NCI-H2171 (cell line): ENCODE measurements around the gene CCDC92.

Source experiments
- DNase-seq: peaks from one replicate; lab custom pipeline; 2025; lab: John Stamatoyannopoulos, UW

Gene CCDC92

DNA sequence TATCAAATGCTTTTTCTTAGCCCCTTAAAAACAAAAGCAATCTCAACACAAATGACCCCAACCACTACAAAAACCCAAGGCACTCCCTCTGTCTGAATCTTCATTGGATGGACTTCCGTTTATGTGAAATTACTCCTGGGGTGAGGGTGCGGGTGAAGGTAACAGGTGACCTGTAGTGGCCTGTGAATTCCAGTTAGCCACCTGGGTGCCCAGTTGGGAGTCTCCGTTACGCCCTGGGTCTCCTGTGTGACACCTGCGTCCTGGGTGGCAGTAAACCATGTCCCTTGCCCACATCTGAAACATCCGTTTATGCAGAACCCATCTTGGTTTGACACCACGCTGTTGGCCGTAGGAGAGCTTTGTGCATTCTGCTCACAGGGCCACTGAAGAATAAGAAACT lies 62.6 kb downstream of the CCDC92 start:
- DNase-seq = no peak

DNA sequence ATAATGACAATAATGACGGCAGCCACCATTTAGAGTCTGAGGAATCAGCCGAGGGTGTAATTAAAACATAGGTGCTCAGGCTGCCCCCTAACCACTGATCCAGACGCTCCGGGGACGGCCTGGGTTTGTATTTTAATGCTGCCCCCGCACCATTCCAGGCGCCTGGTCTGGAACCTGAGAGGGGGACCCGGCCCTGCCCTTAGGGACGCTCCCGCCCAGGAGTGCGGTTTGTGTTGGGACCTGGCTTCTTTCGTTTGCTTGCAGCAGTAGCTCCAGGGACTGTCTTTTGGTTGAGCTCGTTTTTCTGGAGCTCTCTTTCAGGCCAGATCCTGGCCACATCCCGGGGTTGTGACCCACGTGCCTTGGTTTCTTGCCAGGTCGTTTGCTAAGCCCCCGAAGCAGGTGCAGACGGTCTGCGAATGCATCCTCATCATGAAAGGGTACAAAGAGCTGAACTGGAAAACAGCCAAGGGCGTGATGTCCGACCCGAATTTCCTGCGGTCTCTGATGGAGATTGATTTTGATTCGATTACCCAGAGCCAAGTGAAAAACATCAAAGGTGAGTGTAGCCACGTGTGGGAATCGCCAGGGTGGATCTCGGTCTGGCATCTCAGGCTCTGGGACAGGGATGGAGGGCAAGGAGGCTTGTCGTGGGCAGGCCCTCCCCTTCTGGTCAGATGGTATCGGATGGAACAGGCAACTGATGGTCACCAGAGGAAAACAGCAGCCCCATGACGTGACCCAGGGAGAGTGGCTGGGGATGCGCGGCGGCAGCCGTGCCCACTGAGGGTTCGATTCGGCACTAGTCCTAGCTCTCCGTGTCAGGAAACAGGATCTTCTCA lies 63.5 kb downstream of the CCDC92 start:
- no peak for DNase-seq

DNA sequence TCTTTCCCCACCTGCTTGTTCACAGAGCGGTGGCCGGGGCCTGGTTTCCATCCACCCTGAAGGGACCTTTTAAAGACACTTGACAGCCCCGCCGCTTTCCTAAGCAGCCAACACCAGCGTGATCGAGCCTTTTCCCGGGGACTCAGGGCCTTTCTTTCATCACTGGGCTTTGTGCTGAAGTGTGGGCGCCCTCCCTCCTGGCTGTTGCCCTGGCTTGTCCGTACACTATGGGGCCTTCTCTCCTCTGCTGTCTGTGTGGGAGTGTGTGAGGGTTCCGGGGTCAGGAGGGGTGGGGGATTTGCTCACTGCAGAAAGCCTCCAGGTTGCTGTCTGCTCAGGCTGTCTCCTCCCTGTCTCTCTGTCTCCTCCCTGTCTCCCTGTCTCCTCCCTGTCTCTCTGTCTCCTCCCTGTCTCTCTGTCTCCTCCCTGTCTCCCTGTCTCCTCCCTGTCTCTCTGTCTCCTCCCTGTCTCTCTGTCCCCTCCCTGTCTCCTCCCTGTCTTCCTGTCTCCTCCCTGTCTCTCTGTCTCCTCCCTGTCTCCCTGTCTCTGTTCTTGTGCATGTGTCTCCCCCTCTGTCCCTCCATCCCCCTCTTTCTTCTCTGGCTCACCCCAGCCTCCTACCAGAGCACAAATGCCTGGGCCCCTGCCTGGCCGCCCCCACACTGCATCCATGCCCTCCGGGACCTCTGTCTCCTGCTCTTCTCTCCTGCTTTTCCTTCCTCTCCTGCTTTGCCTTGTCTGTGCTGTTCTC lies 64.7 kb downstream of the CCDC92 start:
- DNase-seq = no peak

DNA sequence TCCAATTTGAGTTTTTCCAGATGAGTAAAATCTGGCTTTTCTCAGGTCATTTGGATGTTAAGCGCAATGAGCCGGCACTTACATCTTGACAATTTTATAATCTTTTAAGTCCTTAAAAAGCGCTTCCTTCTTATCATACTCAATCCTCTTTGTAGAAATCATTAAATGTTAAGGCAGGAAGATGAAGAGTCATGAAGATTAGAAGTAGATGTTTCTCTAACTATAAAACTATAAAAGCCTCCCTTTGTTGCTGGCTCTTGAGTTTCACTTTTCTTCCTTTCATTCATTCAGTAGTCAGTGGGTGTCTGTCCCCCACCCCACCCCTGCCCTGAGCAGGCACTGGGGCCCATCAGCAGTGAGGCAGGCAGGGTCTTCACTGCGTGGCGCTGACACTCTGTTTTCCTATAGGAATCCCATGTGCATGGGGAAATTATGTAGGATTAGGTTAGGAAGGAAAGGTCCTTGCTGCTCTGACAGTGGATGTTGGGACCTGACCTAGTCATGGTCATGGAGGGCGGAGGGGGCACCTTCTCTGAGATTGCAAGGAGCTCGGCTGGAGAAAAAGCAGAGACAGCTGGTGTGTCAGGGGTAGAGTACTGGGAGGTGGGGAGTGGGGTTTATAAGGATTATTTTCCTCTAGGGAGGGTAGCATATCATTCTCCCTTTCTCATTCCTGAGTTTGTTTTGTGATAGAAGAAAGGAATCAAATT lies 65.8 kb downstream of the CCDC92 start:
- no peak for DNase-seq

DNA sequence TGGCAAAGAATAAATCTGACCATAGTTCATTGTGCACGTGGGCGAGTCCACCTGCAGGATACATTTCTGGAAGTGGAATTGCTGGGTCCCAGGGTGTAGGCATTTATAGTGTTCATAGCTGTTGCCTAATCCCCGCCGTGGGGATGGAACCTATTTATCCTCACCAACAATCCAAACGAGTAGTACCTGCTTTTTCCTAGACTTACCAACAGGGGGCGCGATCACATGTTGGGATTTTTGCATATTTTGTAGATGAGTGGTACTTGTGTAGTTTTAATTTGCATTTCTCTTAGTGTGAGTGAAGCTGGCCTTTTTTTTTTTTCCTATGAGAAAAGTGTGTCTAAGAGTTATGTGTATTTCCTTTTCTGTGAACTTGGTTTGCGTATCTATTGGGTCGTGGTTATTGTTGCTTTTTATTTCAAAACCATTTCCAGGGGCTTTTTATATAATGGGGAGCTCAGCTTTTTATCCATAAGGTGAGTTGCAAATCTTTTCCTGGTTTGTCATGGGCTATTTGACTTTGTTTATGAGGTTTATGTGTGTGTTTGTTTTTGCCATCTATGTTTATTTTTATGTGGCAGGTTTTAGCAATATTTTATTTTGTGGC lies 67.2 kb downstream of the CCDC92 start:
- no peak for DNase-seq

DNA sequence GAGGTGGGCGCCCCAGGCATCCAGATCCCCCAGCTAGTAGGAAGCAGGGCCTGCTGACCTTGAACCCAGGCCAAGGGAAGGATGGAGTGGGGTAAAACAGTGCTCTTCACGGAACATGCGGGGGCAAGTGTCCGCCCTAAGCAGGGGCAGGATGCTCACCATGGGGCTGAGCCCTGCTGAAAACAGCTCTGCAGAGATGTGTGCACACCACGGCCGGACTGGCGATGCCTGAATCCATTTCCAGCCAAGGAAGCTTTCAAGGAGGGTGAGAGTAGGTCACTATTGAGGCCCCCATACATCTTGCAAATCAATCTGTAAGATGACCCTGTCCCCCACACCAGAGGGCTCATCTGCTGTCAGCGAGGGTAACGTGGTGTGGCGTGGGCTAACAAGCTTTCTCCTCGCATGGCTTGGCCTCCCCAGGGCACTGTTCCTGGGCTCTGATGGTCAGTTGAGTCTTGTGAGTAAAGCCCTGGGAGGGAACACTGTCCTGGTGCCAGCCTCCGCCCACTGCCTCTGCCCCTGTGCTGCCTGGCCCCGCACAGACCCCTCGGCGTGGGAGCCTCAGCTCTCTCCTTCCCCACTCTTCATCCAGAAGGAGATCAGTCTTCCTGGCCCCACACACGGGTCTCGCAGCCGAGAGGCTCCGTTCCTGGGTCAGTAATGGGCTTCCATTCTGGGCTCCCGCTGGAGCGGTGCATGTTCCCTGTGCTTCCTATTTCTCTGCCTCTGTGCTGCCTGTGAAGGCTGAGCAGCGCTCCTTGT lies 69.1 kb downstream of the CCDC92 start:
- no peak for DNase-seq

DNA sequence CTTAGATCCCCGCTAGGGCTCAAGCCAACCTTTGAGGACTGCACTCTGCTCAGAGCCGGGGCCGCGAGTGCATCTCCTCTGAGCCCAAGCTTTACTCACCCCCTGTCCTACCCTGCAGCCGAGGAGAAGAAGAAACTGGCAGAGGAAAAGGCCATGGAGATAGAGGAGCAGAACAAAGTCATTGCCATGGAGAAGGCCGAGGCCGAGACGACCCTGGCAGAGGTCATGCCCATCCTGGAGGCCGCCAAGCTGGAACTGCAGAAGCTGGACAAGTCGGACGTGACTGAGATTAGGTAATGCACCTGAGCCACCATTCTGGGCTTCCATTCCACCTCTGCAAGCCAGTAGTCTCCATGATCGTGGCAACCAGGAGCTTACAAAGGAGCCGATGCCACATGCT lies 69.8 kb downstream of the CCDC92 start:
- DNase-seq = no peak

DNA sequence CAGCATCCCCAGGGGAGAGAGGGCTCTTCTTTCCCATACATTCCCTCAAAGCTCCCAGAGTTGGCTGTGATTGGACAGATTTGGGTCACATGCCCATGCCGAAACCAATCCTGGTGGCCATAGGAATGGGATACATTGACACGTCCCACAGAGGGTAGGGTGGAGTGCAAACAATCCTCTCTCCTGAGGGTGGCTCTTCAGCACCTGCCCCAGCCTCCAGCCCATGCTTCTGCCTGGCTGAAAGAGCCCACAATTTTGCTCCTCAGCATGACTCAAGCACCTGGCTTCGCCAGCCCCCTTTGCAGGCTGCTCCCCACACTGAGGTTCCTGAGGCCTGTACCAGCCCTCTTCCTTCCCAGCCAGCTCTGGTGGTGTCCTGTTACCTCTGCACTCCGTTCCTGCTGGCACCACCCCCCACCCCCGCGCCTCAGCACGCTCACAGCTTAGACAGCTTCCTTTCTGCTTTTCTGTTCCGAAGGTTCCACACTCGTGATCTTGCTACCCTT lies 71.7 kb downstream of the CCDC92 start:
- peak; percentile 52 for DNase-seq

DNA sequence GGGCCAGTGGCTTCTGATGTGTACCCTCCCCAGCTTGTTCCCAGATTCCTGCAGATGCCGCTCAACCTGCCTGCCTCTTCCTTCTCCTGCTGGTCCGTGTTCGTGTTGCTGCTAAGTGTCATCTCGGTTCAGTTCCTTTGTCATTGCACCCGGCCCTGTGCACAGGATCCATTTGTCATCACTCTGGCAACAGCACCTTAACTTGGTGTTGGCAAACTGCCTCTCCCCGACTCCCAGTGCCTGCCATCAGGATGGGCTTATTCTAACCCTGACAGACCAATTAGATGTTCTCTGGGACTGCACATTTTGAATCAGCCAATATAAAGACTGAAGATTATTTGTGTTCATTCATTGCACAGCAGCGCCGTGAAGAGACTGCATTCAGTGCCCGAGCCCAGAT lies 73.3 kb downstream of the CCDC92 start:
- DNase-seq = no peak

DNA sequence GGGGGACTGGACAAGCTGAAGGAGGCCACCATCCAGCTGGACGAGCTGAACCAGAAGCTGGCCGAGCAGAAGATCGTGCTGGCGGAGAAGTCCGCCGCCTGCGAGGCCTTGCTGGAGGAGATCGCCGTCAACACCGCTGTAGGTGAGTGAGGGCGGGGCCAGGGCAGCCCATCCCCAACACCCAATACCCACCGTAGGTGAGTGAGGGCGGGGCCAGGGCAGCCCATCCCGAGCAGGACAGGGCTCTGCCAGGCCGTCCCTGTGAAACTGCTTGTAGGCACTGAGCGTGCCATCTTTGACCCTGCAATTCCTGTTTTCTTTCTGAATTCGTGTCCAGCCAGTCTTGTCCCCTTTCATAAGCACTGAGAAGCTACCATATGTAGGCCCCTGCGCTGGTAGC lies 74.0 kb downstream of the CCDC92 start:
- DNase-seq = no peak

DNA sequence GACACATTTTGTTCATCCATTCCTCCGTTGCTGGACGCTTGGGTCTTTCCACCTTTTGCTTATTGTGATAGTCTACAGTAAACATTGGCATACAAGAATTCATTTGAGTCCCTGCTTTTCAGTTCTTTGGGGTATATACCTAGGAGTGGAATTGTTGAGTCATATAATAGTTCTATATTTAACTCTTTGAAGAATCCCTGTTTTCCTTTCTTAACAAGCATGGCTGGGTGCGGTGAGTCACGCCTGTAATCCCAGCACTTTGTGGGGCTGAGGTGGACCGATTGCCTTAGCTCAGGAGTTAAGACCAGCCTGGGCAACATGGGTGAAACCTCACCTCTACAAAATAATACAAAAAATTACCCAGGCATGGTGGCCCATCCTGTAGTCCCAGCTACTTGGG lies 75.4 kb downstream of the CCDC92 start:
- no peak for DNase-seq

DNA sequence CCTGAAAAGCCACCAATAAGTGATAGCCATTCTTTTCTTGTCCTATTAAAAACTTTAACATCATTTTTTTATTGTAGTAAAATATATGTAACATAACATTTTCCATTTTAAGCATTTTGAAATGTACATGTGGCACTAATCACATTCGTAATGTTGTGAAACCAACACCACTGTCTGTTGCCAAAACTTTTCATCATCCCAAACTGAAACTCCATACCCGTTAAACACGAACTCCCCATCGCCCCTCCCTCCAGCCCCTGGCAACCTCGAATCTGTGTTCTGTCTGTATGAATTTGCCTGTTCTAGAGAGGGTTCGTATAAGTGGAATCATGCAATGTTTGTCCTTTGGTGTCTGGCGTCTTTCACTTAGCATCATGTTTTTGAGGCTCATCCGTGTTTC lies 75.9 kb downstream of the CCDC92 start:
- DNase-seq = no peak

DNA sequence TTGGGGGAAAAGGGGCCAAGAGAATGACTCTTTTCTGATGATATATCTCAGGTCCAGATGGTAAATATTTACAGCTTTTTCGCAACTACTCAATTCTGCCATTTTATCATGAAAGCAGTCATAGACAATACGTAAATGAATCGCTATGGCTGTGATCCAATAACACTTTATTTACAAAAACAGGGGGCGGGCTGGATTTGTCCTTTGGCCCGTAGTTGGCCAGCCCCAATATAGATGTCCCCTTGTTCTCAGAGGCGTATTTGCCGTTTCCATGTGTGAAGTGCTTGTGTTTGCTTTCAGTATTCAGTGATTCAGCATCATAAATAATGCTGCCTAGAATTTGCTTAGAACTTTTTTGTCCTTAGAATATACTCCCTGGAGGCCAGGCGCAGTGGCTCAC lies 77.2 kb downstream of the CCDC92 start:
- no peak for DNase-seq

DNA sequence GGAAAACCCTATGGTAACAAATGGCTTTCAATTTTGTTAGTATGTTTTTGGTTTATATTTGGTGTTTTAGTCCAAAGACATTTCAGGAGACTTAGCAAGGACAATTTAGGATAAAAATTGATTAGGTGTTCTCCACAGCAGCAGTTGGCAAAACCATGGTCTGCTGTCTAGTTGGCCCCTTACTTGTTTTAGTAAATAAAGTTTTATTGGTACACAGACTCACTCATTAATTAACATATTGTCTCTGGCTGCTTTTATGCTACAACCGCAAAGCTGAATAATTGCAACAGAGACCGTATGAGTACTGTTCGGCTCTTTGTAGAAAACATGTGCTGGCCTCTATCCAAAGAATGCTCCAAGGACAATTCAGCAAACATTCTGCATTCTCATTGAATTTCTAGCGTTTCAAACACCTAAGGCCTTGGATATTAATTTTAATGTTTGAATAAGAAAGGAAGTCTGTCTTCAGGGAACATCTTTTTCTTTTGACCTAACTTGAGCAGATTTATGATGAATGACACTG lies 77.7 kb downstream of the CCDC92 start:
- no peak for DNase-seq

DNA sequence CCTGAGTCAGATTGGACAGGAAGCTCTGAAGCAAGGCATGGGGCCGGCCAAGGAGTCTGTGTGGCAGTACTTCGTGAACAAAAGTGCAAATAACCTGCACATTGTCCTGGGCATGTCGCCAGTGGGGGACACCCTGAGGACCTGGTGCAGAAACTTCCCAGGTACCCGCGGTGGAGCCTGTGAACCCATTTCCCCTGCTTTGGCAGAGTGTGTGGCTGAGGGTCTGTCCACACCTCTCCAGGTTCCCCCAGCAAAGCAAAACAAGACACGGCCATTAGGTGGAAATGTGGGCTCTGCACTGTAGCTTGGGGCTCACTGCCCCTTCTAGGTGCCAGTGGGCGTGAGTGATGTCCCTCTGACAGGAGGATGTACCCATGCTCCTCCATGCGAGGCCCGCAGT lies 79.4 kb downstream of the CCDC92 start:
- no peak for DNase-seq

DNA sequence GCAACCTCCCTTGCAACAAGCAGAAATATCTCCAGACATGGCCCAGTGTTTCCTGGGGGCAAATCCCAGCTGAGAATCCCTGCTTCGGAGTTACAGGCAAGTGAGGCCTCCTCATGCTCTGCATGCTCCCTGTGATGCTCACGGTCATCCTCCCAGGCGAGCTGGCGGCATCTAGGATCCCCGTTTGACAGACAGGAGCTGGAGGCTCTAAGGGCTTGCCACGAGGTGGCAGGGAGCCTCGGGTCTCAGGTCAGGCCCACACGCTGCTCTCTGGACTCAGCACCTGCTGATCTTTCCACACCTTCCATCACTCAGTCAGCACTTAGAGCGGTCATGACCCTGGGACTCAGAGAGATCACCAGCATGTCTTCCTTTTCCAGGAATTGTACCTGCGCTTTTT lies 79.8 kb downstream of the CCDC92 start:
- DNase-seq = no peak

DNA sequence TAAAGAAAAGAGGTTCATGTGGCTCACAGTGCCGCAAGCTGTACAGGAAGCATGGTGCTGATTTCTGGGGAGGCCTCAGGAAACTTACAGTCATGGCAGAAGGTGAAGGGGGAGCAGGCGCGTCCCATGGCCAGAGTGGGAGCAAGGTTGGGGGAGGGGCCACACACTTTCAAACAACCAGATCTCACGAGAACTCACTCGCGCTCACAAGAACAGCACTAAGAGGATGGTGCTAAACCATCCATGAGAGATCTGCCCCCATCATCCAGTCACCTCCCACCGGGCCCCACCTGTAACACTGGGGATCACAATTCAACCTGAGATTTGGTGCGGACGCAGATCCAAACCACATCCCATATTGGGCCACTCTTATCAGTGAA lies 80.5 kb downstream of the CCDC92 start:
- DNase-seq = no peak

DNA sequence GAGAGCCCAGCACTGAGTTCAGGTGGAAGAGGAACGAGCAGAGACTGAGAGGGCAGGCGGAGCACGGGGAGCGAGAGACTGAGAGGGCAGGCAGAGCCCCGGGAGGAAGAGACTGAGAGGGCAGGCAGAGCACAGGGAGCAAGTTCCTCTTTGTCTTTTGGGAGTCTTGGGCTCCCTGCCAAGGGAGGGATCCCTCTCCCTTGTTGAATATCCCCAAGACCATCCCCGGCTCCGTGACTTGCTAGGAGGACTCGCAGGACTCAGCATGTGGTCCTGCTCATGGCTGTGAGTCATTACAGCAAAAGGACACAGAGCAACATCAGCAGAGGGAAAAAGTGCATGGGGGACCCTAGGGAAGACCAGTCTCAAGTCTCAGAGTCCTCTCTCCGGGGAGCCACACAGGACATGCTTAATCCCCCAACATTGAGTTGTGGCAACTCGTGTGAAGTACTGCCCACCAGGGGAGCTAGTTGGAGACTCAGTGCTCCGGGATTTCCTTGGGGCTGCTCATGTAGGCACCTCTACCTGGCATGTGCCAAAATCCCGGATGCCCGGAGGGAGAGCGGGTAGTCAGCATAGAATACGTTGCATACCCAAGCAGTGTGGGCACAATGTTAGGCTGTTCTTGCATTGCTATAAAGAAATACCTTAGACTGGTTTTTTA lies 81.0 kb downstream of the CCDC92 start:
- no peak for DNase-seq

DNA sequence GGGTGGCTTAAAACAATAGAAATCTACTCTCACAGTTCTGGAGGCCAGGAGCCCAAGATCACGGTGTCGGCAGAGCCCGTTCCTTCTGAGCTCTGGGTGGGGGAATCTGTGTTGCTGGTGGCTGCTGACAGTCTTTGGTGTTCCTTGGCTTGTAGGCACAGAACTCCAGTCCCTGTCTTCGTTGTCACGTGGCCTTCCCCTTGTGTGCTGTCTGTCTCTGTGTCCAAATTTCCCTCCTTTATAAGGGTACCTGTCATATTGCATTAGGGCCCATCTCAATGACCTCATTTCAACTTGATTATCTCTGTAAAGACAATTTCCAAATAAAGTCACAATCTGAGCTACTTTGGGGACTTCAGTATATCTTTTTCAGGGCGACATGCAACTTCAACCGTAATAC lies 81.6 kb downstream of the CCDC92 start:
- no peak for DNase-seq

DNA sequence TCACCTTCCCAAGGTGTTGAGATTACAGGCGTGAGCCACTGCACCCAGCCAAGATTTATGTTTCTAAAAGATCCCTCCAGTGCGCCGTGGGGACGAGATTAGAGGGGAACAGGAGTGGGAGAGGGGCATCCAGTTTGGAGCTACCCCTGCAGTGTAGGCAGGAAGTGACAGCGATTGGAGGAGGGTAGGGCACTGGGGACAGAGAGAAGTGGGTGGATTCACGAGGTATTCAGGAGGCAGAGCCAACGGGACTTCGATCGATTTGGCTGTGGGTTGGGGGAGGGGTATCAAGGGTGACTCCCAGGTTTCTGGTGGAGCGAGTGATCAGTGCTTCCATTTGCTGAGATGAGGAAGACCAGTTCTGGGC lies 82.1 kb downstream of the CCDC92 start:
- no peak for DNase-seq
